BJ (cell line): ENCODE results near the gene WASF2. TPM values are rescaled to one million over a fixed set of nuclear protein-coding genes. Genes with fewer than 3 reads are reported as not detected.

Experiments used
- CTCF ChIA-PET: fragments of 350-600 bp; formaldehyde crosslinking; extraction: SDS; loops from one replicate; lab custom pipeline; 2021; ENCODE audit warnings: antibody characterized with exemption, inconsistent platforms; lab: Yijun Ruan, JAX
- POLR2A ChIA-PET: fragments of 300-600 bp; sonication (Branson Sonifier 250); formaldehyde crosslinking; extraction: SDS; loops from one replicate; lab custom pipeline; 2021; ENCODE audit warnings: antibody characterized with exemption; lab: Charles Lee
- DNase-seq: peaks from one replicate; pipeline ENCODE4 v3.0.0-alpha.2; 2011; ENCODE audit warnings: low read depth
- H3K27me3 ChIP-seq: 2 replicates; pipeline ENCODE4 v1.6.0; 2011; ENCODE audit warnings: low read length; ENCODE audit not compliant: control insufficient read depth, insufficient read depth
- H3K36me3 ChIP-seq: 2 replicates; pipeline ENCODE4 v1.5.1; 2011; ENCODE audit warnings: low read length; ENCODE audit not compliant: control insufficient read depth, insufficient read depth
- H3K4me3 ChIP-seq: 2 replicates; pipeline ENCODE4 v1.5.1; 2011; ENCODE audit warnings: low read depth, mild to moderate bottlenecking, control low read depth, low read length
- polyA plus RNA-seq: library from polyadenylated mRNA; depleted of rRNA; stranded (reverse); fragments of >200 nt; gene quantifications from 2 replicates; pipeline ENCODE4 v1.2.3, GENCODE V29; 2011
- TF ChIP-seq, protein P1 (sequence below): IDR thresholded peaks from 2 replicates; pipeline ENCODE4 v1.5.1; 2011; ENCODE audit warnings: low read depth, mild to moderate bottlenecking, control low read depth, inconsistent platforms, low read length, moderate library complexity; ENCODE audit not compliant: insufficient read depth

The WASF2 gene
- polyA plus RNA-seq, 1 experiment: 56.5 TPM

DNA sequence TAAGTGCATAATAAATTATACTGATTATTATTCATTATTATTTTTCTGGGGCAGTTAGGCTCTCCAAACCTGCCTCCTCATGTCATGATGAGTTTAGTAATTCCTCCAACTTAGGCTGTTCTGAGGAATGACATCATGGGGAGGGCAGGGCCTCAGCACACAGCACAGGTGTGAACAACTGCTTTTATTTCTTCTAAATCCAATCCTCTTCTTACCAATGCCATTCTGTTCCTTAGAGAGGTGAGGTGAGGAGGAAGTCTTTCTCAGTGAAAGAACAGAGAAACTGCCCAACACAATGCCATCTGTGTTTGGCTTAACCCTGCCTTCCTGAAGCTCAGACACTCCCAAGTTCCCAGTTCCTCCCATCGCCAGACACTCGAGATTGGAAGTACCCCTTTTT is 45.4 kb upstream of the WASF2 start:
- ChIA-PET CTCF (interaction anchor here (0.7 to 15.0 kb wide), 4 partner anchors 12 to 119 kb away, joined by 3 to 105 read pairs (median 3); no protein-coding TSS in a partner anchor), POLR2A (no interaction called here)
- DNase-seq: no peak
- Histone ChIP-seq H3K27me3 (no peaks in the 10 kb centered on the region), H3K36me3 (peaks cover 21% of the 10 kb centered on the region), H3K4me3 (no peak overlapping the region)
- TF ChIP-seq, protein P1, sequence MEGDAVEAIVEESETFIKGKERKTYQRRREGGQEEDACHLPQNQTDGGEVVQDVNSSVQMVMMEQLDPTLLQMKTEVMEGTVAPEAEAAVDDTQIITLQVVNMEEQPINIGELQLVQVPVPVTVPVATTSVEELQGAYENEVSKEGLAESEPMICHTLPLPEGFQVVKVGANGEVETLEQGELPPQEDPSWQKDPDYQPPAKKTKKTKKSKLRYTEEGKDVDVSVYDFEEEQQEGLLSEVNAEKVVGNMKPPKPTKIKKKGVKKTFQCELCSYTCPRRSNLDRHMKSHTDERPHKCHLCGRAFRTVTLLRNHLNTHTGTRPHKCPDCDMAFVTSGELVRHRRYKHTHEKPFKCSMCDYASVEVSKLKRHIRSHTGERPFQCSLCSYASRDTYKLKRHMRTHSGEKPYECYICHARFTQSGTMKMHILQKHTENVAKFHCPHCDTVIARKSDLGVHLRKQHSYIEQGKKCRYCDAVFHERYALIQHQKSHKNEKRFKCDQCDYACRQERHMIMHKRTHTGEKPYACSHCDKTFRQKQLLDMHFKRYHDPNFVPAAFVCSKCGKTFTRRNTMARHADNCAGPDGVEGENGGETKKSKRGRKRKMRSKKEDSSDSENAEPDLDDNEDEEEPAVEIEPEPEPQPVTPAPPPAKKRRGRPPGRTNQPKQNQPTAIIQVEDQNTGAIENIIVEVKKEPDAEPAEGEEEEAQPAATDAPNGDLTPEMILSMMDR: no peak

DNA sequence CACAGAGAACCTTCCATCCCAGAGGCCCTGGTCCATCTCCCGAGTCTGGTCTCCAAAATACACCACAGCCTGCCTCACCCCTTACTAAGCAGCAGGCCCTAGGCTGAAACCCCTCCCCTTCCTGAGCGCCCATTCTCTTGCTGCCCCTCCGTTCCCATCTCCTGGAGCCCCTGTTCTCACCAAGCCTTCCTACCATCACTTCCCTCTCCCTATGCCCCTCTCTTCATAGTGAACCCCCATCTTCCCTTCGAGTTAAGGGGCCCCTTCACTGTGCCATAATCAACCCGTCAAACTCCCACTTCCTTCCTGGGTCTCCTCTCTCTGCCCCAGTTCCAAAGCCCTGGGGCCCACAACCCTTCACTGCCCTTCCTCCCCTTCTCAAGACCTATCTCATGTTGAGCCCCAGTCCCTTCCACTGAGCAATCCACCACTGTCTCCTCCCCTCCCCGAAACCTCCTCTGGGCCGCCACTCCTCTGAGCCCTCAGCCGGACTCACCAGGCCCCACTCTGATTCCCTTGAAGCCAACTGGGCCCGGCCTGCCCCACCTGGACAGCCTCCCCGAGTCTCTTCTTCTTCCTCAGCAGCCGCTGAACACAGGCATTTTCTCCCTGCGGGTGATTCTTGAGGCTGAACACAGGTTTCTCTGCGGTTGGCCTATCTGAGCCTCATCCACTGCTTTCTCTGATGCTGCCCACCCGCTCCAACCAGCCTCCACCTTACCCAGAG is 42.2 kb upstream of the WASF2 start:
- Histone ChIP-seq H3K27me3 (no peaks in the 10 kb centered on the region), H3K36me3 (peaks cover 19% of the 10 kb centered on the region), H3K4me3 (no peak overlapping the region)
- CTCF ChIA-PET: no interaction called here
- POLR2A ChIA-PET: no interaction called here
- no peak for DNase-seq
- TF ChIP-seq, protein P1: no peak

DNA sequence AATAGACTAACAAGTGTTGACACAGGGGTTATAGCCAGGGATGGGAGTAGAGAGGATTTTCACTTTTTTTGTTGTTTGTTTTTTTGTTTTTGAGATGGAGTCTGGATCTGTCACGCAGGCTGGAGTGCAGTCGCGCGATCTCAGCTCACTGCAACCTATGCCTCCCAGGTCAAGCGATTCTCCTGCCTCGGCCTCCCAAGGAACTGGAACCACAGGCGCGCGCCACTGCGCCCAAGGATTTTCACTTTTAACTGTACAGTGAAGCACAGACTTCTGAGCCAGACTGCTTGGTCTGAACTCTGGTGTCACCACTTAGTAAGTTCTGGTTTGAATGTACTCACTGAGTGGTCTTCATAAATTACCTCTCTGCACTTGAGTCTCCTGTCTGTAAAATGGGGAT is 40.2 kb upstream of the WASF2 start:
- ChIA-PET CTCF (interaction anchor here (0.6 kb wide), 1 partner anchor 60 kb away, joined by 3 read pairs; no protein-coding TSS in a partner anchor), POLR2A (no interaction called here)
- TF ChIP-seq, protein P1: no peak
- DNase-seq: no peak
- no peaks in the 10 kb centered on the region for H3K27me3 ChIP-seq
- H3K4me3 ChIP-seq: no peak overlapping the region
- H3K36me3 ChIP-seq: peaks cover 13% of the 10 kb centered on the region

DNA sequence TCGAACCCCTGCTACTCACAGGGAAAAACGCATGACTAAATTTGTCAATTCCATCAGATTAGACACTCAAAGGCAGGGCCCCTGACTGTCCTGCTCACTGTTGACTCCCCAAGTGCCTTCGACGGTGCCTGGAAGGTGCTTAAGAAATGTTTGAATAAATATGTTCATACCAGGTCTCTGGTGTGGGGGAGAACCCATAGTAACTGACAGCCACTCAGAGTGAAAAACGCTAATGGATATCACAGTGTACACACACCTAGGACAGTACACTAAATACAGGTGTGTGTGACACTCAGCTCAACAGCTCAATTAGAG is 39.7 kb upstream of the WASF2 start:
- no peak for DNase-seq
- Histone ChIP-seq H3K4me3 (no peak overlapping the region), H3K27me3 (no peaks in the 10 kb centered on the region), H3K36me3 (peaks cover 9% of the 10 kb centered on the region)
- ChIA-PET POLR2A (no interaction called here), CTCF (no interaction called here)
- TF ChIP-seq, protein P1: no peak

DNA sequence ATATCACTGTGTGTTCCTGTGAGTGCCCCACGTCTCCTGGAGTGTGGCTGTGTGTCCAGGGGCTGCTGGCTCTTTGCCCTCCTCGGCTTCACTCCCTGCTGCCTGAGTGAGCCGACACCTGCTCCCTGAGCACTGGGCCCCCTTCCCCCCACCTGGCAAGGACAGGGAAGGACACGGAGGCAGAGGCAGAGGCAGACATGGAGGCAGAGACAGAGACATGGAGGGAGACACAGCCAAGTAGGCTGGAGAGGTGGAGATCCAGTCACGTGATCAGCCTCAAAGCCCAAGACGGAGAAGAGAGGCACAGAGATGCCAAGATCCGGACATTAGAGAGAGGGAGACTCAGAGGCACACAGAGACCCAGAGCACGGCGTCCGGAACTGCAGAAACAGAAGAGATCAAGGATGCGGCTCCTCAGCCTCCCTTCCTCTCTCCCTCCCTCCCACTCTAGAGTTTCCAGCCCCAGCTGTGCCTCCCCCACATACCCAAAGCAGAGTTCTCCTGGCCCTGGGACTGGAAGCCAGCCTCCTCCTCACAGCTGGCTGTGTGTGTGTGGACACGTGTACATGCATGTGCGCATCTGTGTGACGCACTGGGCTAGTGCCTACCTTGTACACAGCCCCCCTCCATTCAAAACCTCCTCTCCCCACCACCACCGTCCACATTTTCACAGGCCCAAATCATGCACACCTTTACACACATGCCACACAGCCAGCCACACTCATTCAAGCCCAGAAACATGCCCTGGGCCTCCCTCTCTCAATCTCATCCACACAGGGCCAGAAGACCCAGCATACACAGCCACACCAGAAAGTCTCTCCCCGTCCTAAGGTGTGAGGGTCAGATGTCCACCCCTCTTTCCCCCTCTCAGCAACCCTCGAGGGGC is 39.1 kb upstream of the WASF2 start:
- CTCF ChIA-PET: no interaction called here
- no peaks in the 10 kb centered on the region for H3K27me3 ChIP-seq
- POLR2A ChIA-PET: no interaction called here
- no peak for DNase-seq
- H3K4me3 ChIP-seq: no peak overlapping the region
- TF ChIP-seq, protein P1: no peak
- H3K36me3 ChIP-seq: peaks cover 9% of the 10 kb centered on the region
